ENCODE data around the gene CCDC192. TPM values are rescaled to one million over a fixed set of nuclear protein-coding genes. Genes with fewer than 3 reads are reported as not detected.

The CCDC192 gene
- total and polyA plus RNA-seq, 10 of the 15 experiments (the other 5 are each of a cell fraction or from before 2014, with no cell fraction given): 0.20 to 0.79 (median 0.32) TPM; not detected in 4

DNA sequence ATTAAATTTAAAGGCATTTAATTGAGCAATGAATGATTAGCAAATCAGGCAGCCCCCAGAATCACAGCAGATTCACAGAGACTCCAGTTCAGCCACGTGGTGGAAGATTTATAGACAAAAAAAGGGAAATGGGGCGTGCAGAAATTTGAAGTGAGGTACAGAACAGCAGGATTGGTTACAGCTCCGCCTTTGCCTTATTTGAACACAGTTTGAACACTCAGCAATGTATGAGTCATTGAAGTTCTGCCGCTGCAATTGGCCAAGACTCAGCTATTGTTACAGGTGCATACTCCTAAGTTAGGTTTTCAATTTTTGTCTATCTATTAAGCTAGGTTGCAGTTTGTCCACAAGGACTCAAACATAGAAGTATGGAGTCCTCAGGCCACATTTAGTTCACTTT lies 222.7 kb downstream of the CCDC192 start:
- in situ Hi-C loops (cut with MboI) (no loop called here), intact Hi-C loops (cut with micrococcal nuclease; ENCODE audit: unreplicated experiment) (no loop called here)
- RAD21 ChIA-PET (ENCODE audit: unreplicated experiment): interaction anchor here (0.6 to 1.2 kb wide), 2 partner anchors 18 to 151 kb away, joined by 3 read pairs; no protein-coding TSS in a partner anchor
- POLR2A ChIA-PET: interaction anchor here (1.0 to 1.3 kb wide), 2 partner anchors 14 to 16 kb away, joined by 3 to 4 read pairs; no protein-coding TSS in a partner anchor
- H3K4me1 ChIP-seq (ENCODE audit: control insufficient read depth, insufficient read depth, low read length): no peaks in the 10 kb centered on the region; the same call in 1 of the 2 replicates
- no peak overlapping the region; the same call in 1 of the 2 replicates for H2AFZ ChIP-seq (ENCODE audit: control insufficient read depth, low read depth, low read length)
- no peaks in the 10 kb centered on the region for H3K36me3 ChIP-seq (ENCODE audit: control insufficient read depth in 2 of 2, insufficient read depth in 2 of 2, low read length in 1 of 2)
- no peaks in the 10 kb centered on the region for H3K27me3 ChIP-seq (replicated peaks in 1 of 2; ENCODE audit: control insufficient read depth in 2 of 2, insufficient read depth in 2 of 2, low read length in 1 of 2)
- ATAC-seq: no peak
- H3K9me3 ChIP-seq (replicated peaks; ENCODE audit: control insufficient read depth, insufficient read depth, low read length): no peaks in the 10 kb centered on the region
- DNase-seq (ENCODE audit: low read depth, low spot score): no peak
- no TSS peak for BruUV-seq (replicated peaks)
- CTCF ChIA-PET: interaction anchor here (0.6 to 1.8 kb wide), 6 partner anchors 10 to 224 kb away, joined by 3 to 7 read pairs (median 4); no protein-coding TSS in a partner anchor
- no peak overlapping the region for H3K9ac ChIP-seq (ENCODE audit: control insufficient read depth, insufficient read depth, low read length)
- H4K20me1 ChIP-seq (ENCODE audit: control insufficient read depth, insufficient read depth): no peaks in the 10 kb centered on the region
- SMC1A ChIA-PET (ENCODE audit: uncharacterized antibody, unreplicated experiment): interaction anchor here (1.0 to 2.3 kb wide), 6 partner anchors 9 to 142 kb away, joined by 3 to 6 read pairs (median 4); no protein-coding TSS in a partner anchor
- WGBS (ENCODE audit: insufficient coverage, insufficient replicate concordance, low lambda C conversion rate, missing lambda C conversion rate): 37% methylated on average over 4 of the region's 4 CpGs
- no peaks in the 10 kb centered on the region for H3K79me2 ChIP-seq (ENCODE audit: control insufficient read depth, insufficient read depth, low read length)
- no peak overlapping the region for H3K4me2 ChIP-seq (ENCODE audit: control insufficient read depth, insufficient read depth)
- no peak overlapping the region for H3K4me3 ChIP-seq
- H3K27ac ChIP-seq (ENCODE audit: control insufficient read depth, insufficient read depth): no peak overlapping the region
- FAIRE-seq: no peak
- TF ChIP-seq NR2C1 (IDR thresholded peaks at IDR 0.05) (no peak), CBFB (IDR thresholded peaks at IDR 0.05; ENCODE audit: low read depth) (no peak), BRCA1 (IDR thresholded peaks at IDR 0.05; ENCODE audit: low read depth, low read length) (no peak), CREB1 (IDR thresholded peaks at IDR 0.05; ENCODE audit: low read depth) (peak; percentile 51; the same call in 1 of the 2 replicates), E2F8 (IDR thresholded peaks at IDR 0.05; ENCODE audit: low read depth, partially characterized antibody) (no peak), ATF3 (IDR thresholded peaks at IDR 0.05; ENCODE audit: borderline replicate concordance, extremely low read depth, low read depth, low read length) (no peak), ZBED1 (IDR thresholded peaks at IDR 0.05; ENCODE audit: borderline replicate concordance) (no peak), ZNF207 (IDR thresholded peaks at IDR 0.05; ENCODE audit: borderline replicate concordance) (no peak), MTA3 (IDR thresholded peaks at IDR 0.05; ENCODE audit: borderline replicate concordance, low read length) (no peak), MEF2B (IDR thresholded peaks at IDR 0.05; ENCODE audit: partially characterized antibody, poor library complexity, severe bottlenecking) (no peak), SRF (IDR thresholded peaks at IDR 0.05; ENCODE audit: low read depth in 2 of 2, low read length in 2 of 2) (peak in 1 of 2 experiments; percentile 68; a peak in 1 of 4 replicates), CREM (IDR thresholded peaks at IDR 0.05; ENCODE audit: low read depth) (peak; percentile 11; the same call in 1 of the 2 replicates), RFX5 (IDR thresholded peaks at IDR 0.05; ENCODE audit: low read depth, low read length) (no peak), KDM1A (IDR thresholded peaks at IDR 0.05; ENCODE audit: borderline replicate concordance) (no peak), ELK1 (IDR thresholded peaks at IDR 0.05; ENCODE audit: low read depth, low read length) (no peak), FOXK2 (IDR thresholded peaks at IDR 0.05) (no peak)
- TF ChIP-seq, protein P1, sequence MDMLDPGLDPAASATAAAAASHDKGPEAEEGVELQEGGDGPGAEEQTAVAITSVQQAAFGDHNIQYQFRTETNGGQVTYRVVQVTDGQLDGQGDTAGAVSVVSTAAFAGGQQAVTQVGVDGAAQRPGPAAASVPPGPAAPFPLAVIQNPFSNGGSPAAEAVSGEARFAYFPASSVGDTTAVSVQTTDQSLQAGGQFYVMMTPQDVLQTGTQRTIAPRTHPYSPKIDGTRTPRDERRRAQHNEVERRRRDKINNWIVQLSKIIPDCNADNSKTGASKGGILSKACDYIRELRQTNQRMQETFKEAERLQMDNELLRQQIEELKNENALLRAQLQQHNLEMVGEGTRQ (IDR thresholded peaks at IDR 0.05; ENCODE audit: borderline replicate concordance, low read depth, low read length): no peak
- TF ChIP-seq, protein P2, sequence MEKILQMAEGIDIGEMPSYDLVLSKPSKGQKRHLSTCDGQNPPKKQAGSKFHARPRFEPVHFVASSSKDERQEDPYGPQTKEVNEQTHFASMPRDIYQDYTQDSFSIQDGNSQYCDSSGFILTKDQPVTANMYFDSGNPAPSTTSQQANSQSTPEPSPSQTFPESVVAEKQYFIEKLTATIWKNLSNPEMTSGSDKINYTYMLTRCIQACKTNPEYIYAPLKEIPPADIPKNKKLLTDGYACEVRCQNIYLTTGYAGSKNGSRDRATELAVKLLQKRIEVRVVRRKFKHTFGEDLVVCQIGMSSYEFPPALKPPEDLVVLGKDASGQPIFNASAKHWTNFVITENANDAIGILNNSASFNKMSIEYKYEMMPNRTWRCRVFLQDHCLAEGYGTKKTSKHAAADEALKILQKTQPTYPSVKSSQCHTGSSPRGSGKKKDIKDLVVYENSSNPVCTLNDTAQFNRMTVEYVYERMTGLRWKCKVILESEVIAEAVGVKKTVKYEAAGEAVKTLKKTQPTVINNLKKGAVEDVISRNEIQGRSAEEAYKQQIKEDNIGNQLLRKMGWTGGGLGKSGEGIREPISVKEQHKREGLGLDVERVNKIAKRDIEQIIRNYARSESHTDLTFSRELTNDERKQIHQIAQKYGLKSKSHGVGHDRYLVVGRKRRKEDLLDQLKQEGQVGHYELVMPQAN (conservative IDR thresholded peaks at IDR 0.05): no peak

Data from GM12878 (cell line).